ENCODE data around the gene CFAP300. TPM values are rescaled to one million over a fixed set of nuclear protein-coding genes. Genes with fewer than 3 reads are reported as not detected.

CFAP300 gene
- total and polyA plus RNA-seq, 2 donors from 2014 or later, result 4.3 to 8.2 TPM

DNA sequence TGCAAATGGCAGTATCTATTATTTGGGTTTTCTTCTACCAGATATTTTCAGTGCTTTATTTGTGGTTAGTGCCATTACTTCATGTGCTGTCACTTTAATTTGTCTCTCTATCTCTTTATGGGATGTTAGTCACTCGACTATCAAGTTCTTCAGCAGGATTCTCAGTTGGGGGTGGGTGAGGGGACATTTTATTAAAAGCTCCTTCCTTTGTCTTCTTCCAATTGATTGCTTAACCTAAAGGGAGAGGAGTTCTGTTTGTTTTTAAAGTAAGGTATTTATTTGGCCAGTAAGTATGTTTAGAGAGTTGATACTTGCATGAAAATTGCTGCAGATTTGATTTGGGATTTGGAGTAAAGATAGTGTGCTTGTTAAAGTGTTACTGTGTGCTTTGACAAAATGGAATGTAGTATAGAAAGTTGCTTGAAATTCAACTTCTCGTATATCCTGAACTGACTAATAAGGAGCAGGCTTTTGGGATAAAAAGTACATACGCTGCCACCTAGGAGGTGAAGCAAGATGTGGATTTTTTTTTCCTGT, 73.3 kb downstream of the CFAP300 start:
- H3K4me1 ChIP-seq (ENCODE audit: control insufficient read depth in 2 of 3, insufficient read depth in 2 of 3, low read depth in 1 of 3, low read length in 3 of 3), result peaks cover 4 to 18% (median 7%) of the 10 kb centered on the region in 3 donors
- no peaks in the 10 kb centered on the region for H3K36me3 ChIP-seq (ENCODE audit: control insufficient read depth in 2 of 3, insufficient read depth in 3 of 3, low read length in 3 of 3)
- H3K4me3 ChIP-seq (ENCODE audit: low read length in 3 of 3), result no peak overlapping the region
- DNase-seq, result no peak
- TF ChIP-seq, protein P1, sequence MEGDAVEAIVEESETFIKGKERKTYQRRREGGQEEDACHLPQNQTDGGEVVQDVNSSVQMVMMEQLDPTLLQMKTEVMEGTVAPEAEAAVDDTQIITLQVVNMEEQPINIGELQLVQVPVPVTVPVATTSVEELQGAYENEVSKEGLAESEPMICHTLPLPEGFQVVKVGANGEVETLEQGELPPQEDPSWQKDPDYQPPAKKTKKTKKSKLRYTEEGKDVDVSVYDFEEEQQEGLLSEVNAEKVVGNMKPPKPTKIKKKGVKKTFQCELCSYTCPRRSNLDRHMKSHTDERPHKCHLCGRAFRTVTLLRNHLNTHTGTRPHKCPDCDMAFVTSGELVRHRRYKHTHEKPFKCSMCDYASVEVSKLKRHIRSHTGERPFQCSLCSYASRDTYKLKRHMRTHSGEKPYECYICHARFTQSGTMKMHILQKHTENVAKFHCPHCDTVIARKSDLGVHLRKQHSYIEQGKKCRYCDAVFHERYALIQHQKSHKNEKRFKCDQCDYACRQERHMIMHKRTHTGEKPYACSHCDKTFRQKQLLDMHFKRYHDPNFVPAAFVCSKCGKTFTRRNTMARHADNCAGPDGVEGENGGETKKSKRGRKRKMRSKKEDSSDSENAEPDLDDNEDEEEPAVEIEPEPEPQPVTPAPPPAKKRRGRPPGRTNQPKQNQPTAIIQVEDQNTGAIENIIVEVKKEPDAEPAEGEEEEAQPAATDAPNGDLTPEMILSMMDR (IDR thresholded peaks at IDR 0.05; ENCODE audit: borderline replicate concordance, extremely low read depth, insufficient read depth), result no peak
- no peak overlapping the region for H3K27ac ChIP-seq (ENCODE audit: low read depth in 2 of 2, low read length in 2 of 2)
- intact Hi-C loops (cut with DNase I), result no loop called here
- FAIRE-seq, result no peak
- no peak overlapping the region for H3K9ac ChIP-seq (ENCODE audit: low read length in 3 of 3)
- no peaks in the 10 kb centered on the region for H3K27me3 ChIP-seq (ENCODE audit: control insufficient read depth, insufficient read depth, low read length)
- H3K9me3 ChIP-seq (ENCODE audit: control insufficient read depth in 2 of 3, insufficient read depth in 1 of 3, low read length in 3 of 3), result no peaks in the 10 kb centered on the region

DNA sequence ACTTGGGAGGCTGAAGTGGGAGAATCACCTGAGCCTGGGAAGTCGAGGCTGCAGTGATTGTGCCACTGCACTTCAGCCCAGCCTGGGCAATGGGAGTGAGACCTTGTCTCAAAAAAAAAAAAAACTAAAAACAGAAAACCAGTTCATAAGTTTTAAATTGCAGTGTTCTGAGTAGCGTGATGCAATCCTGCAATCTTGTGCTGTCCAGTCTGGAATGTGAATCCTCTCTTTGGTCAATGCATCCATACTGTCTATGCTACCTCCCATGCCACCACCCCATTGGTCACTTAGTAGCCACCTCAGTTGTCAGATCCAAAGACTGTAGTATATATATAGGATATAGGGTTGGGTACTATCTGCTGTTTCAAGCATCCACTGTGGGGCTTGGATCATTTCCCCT, 74.1 kb downstream of the CFAP300 start:
- DNase-seq, result no peak
- intact Hi-C loops (cut with DNase I), result no loop called here
- Histone ChIP-seq H3K9me3 (ENCODE audit: control insufficient read depth in 2 of 3, insufficient read depth in 1 of 3, low read length in 3 of 3) (no peaks in the 10 kb centered on the region), H3K4me1 (ENCODE audit: control insufficient read depth in 2 of 3, insufficient read depth in 2 of 3, low read depth in 1 of 3, low read length in 3 of 3) (peaks cover 2 to 11% (median 7%) of the 10 kb centered on the region in 3 donors), H3K9ac (ENCODE audit: low read length in 3 of 3) (no peak overlapping the region), H3K27me3 (ENCODE audit: control insufficient read depth, insufficient read depth, low read length) (no peaks in the 10 kb centered on the region), H3K27ac (ENCODE audit: low read depth in 2 of 2, low read length in 2 of 2) (no peak overlapping the region), H3K36me3 (ENCODE audit: control insufficient read depth in 2 of 3, insufficient read depth in 3 of 3, low read length in 3 of 3) (no peaks in the 10 kb centered on the region), H3K4me3 (ENCODE audit: low read length in 3 of 3) (no peak overlapping the region)
- FAIRE-seq, result no peak
- TF ChIP-seq, protein P1 (IDR thresholded peaks at IDR 0.05; ENCODE audit: borderline replicate concordance, extremely low read depth, insufficient read depth), result no peak

Other genes starting within 250 kb of the CFAP300 start
- 5.3 TPM for gene CEP126, start 132.4 kb upstream of the CFAP300 start, total RNA-seq
- 5.1 TPM for gene CEP126, start 132.4 kb upstream of the CFAP300 start, polyA plus RNA-seq (ENCODE audit: insufficient read depth, low read depth, low replicate concordance)
- gene ANGPTL5, start 130.9 kb upstream of the CFAP300 start, total RNA-seq, result not detected
- gene ANGPTL5, start 130.9 kb upstream of the CFAP300 start, polyA plus RNA-seq (ENCODE audit: insufficient read depth, low read depth, low replicate concordance), result not detected
- 106 TPM for gene YAP1, start 63.0 kb downstream of the CFAP300 start, total RNA-seq
- 21.5 TPM for gene YAP1, start 63.0 kb downstream of the CFAP300 start, polyA plus RNA-seq (ENCODE audit: insufficient read depth, low read depth, low replicate concordance)

All from kidney (tissue), 14 donors.